Smooth muscle cell (in vitro differentiated cells): ENCODE results near the gene ANTXRL. TPM values are rescaled to one million over a fixed set of nuclear protein-coding genes. Genes with fewer than 3 reads are reported as not detected.
"Not testable (repeated sequence)": the region's sequence is repeated elsewhere in the genome, so short reads cannot be mapped to it uniquely, and the experiment has no call there.

Experiments
- DNase-seq: peaks from one replicate; lab custom pipeline; 2025; ENCODE audit not compliant: unreplicated experiment; lab: John Stamatoyannopoulos, UW
- H2AFZ ChIP-seq: fragments of 200-600 bp; sonication (generic); 2 replicates; pipeline ENCODE4 v1.6.0; 2016; ENCODE audit warnings: antibody characterized with exemption, low read depth, mild to moderate bottlenecking
- H3F3A ChIP-seq: fragments of 200-600 bp; sonication (generic); 2 replicates; pipeline ENCODE4 v1.6.0; 2017; ENCODE audit warnings: antibody characterized with exemption, low read depth
- H3K27ac ChIP-seq: fragments of 200-600 bp; sonication (generic); 2 replicates; pipeline ENCODE4 v1.5.1; 2016; ENCODE audit warnings: low read depth, mild to moderate bottlenecking
- H3K27me3 ChIP-seq: fragments of 200-600 bp; sonication (generic); 2 replicates; pipeline ENCODE4 v1.6.1; 2016; ENCODE audit warnings: low read depth, mild to moderate bottlenecking
- H3K36me3 ChIP-seq: fragments of 200-600 bp; sonication (generic); 2 replicates; pipeline ENCODE4 v1.5.1; 2016; ENCODE audit warnings: low read depth
- H3K4me1 ChIP-seq: fragments of 200-600 bp; sonication (generic); 2 replicates; pipeline ENCODE4 v1.5.1; 2016; ENCODE audit warnings: low read depth
- H3K4me2 ChIP-seq: fragments of 200-600 bp; sonication (generic); 2 replicates; pipeline ENCODE4 v1.6.0; 2016; ENCODE audit warnings: mild to moderate bottlenecking
- H3K4me3 ChIP-seq: fragments of 200-600 bp; sonication (generic); 2 replicates; pipeline ENCODE4 v1.5.1; 2016; ENCODE audit warnings: mild to moderate bottlenecking
- H3K79me2 ChIP-seq: fragments of 200-600 bp; sonication (generic); 2 replicates; pipeline ENCODE4 v1.6.0; 2016; ENCODE audit warnings: low read depth, mild to moderate bottlenecking
- H3K9ac ChIP-seq: fragments of 200-600 bp; sonication (generic); 2 replicates; pipeline ENCODE4 v1.6.0; 2016; ENCODE audit warnings: low read depth
- H3K9me3 ChIP-seq: fragments of 200-600 bp; sonication (generic); replicated peaks from 2 replicates; pipeline ENCODE4 v1.5.1; 2016; ENCODE audit warnings: low read depth
- H4K20me1 ChIP-seq: fragments of 200-600 bp; sonication (generic); 2 replicates; pipeline ENCODE4 v1.6.0; 2016; ENCODE audit warnings: low read depth
- CTCF ChIP-seq: fragments of 200-600 bp; sonication (generic); IDR thresholded peaks from 2 replicates; pipeline ENCODE4 v1.5.1; 2017; ENCODE audit warnings: borderline replicate concordance, mild to moderate bottlenecking, antibody characterized with exemption; ENCODE audit not compliant: insufficient read depth, poor library complexity, severe bottlenecking
- WGBS: methylation state at CpG from one replicate; pipeline ENCODE4 v1.1.7; 2016; ENCODE audit warnings: low lambda C conversion rate; 5-methylcytosine and 5-hydroxymethylcytosine counted together
- polyA plus RNA-seq: library from polyadenylated mRNA; unstranded; fragments of >200 nt; fragmentation: Nextera tagmentation; extraction: Ambion mirVana; gene quantifications from 2 replicates; pipeline ENCODE4 v1.2.1, GENCODE V29; 2016
- total RNA-seq: library from RNA; depleted of rRNA; stranded (reverse); fragments of >200 nt; gene quantifications from 2 replicates; pipeline ENCODE4 v1.2.3, GENCODE V29; 2014

The ANTXRL gene
- total and polyA plus RNA-seq, 2 experiments from 2014 or later, result not detected

GRCh38 chr10:46304062-46304461, 17.3 kb downstream of the ANTXRL start:
- Histone ChIP-seq H4K20me1 (no peaks in the 10 kb centered on the region), H3K27ac (no peak overlapping the region), H3K9ac (no peak overlapping the region), H3K27me3 (no peaks in the 10 kb centered on the region), H3K4me1 (no peaks in the 10 kb centered on the region), H2AFZ (no peak overlapping the region), H3F3A (no peaks in the 10 kb centered on the region), H3K79me2 (no peaks in the 10 kb centered on the region), H3K4me3 (no peak overlapping the region), H3K9me3 (no peaks in the 10 kb centered on the region), H3K4me2 (no peak overlapping the region), H3K36me3 (no peaks in the 10 kb centered on the region)
- WGBS, result 99% methylated on average over 3 of the region's 3 CpGs
- no peak for TF ChIP-seq CTCF
- DNase-seq, result no peak

DNA sequence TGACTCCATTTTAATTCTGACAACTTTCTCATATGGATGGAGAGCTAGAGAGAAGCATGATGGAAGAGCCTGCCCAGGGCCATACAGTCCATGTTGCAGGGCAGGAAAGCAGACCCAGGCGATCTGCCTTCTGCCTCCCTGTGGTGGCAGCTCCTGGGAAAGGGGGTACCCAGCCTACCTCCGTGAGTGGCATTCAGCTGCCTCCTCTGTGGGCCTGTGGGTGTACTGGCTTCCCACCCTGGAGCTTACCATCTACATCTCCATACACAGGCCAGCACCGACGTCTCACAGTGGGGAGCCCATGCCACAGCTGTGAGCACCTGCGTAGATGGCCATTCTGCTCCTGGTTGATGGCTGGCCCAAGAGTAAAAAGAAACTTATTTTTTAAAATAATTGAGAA, 17.9 kb downstream of the ANTXRL start:
- not testable (repeated sequence) for H3K4me1 ChIP-seq, H4K20me1 ChIP-seq, H3K9me3 ChIP-seq, H3F3A ChIP-seq, H3K9ac ChIP-seq, DNase-seq, H3K79me2 ChIP-seq, H3K27me3 ChIP-seq, H3K36me3 ChIP-seq, H3K27ac ChIP-seq, H3K4me2 ChIP-seq, H2AFZ ChIP-seq, H3K4me3 ChIP-seq
- 92% methylated on average over 5 of the region's 5 CpGs for WGBS

GRCh38 chr10:46305079-46305818, 18.5 kb downstream of the ANTXRL start:
- Histone ChIP-seq H4K20me1 (no peaks in the 10 kb centered on the region), H3K27ac (no peak overlapping the region), H3K4me3 (no peak overlapping the region), H3K4me1 (no peaks in the 10 kb centered on the region), H3K27me3 (no peaks in the 10 kb centered on the region), H3K36me3 (no peaks in the 10 kb centered on the region), H3K9ac (no peak overlapping the region), H3K9me3 (no peaks in the 10 kb centered on the region), H3K4me2 (no peak overlapping the region), H3F3A (no peaks in the 10 kb centered on the region), H3K79me2 (no peaks in the 10 kb centered on the region), H2AFZ (no peak overlapping the region)
- no peak for DNase-seq
- WGBS, result 93% methylated on average over 10 of the region's 10 CpGs
- no peak for TF ChIP-seq CTCF

GRCh38 chr10:46305986-46306385, 19.2 kb downstream of the ANTXRL start:
- Histone ChIP-seq H3K36me3 (no peaks in the 10 kb centered on the region), H3K27me3 (no peaks in the 10 kb centered on the region), H3K4me1 (no peaks in the 10 kb centered on the region), H3F3A (no peaks in the 10 kb centered on the region), H3K79me2 (no peaks in the 10 kb centered on the region), H3K4me2 (no peak overlapping the region), H3K9me3 (no peaks in the 10 kb centered on the region), H3K9ac (no peak overlapping the region), H4K20me1 (no peaks in the 10 kb centered on the region), H2AFZ (no peak overlapping the region), H3K27ac (no peak overlapping the region), H3K4me3 (no peak overlapping the region)
- DNase-seq, result no peak
- 100% methylated on average over 1 of the region's 1 CpG for WGBS
- TF ChIP-seq CTCF, result no peak
